Endodermal cell (in vitro differentiated cells): ENCODE measurements around the gene DOCK4. TPM values are rescaled to one million over a fixed set of nuclear protein-coding genes. Genes with fewer than 3 reads are reported as not detected.

Experiments used
- DNase-seq: peaks from one replicate; pipeline ENCODE4 v3.0.0-alpha.2; 2017
- H3K27ac ChIP-seq: 2 replicates; pipeline ENCODE4 v1.5.1; 2013; ENCODE audit warnings: mild to moderate bottlenecking, low read depth, low read length, moderate library complexity
- H3K27me3 ChIP-seq: 2 replicates; pipeline ENCODE4 v1.6.1; 2013; ENCODE audit warnings: mild to moderate bottlenecking, low read length, moderate library complexity; ENCODE audit not compliant: insufficient read depth, control insufficient read depth, poor library complexity, severe bottlenecking
- H3K36me3 ChIP-seq: 2 replicates; pipeline ENCODE4 v1.7.0; 2013; ENCODE audit warnings: mild to moderate bottlenecking, low read length, moderate library complexity; ENCODE audit not compliant: control insufficient read depth, insufficient read depth
- H3K4me1 ChIP-seq: one replicate; pipeline ENCODE4 v1.7.0; 2013; ENCODE audit warnings: low read length; ENCODE audit not compliant: control insufficient read depth, insufficient read depth
- H3K4me3 ChIP-seq: 2 replicates; pipeline ENCODE4 v1.5.1; 2013; ENCODE audit warnings: mild to moderate bottlenecking, low read length, moderate library complexity
- H3K9ac ChIP-seq: 2 replicates; pipeline ENCODE4 v1.6.1; 2013; ENCODE audit warnings: mild to moderate bottlenecking, low read length, moderate library complexity; ENCODE audit not compliant: poor library complexity, severe bottlenecking; ENCODE audit errors: extremely low read depth
- H3K9me3 ChIP-seq: 2 replicates; pipeline ENCODE4 v1.6.1; 2013; ENCODE audit warnings: mild to moderate bottlenecking, low read length, moderate library complexity; ENCODE audit not compliant: control insufficient read depth
- H3K27ac Mint-ChIP-seq: 2 replicates; pipeline ENCODE4 v1.8.0; 2020; ENCODE audit warnings: mixed read lengths
- H3K27me3 Mint-ChIP-seq: 2 replicates; pipeline ENCODE4 v1.8.0; 2021; ENCODE audit warnings: mild to moderate bottlenecking, mixed read lengths; ENCODE audit not compliant: insufficient read depth
- H3K36me3 Mint-ChIP-seq: 2 replicates; pipeline ENCODE4 v1.8.0; 2020; ENCODE audit warnings: low read depth, mixed read lengths
- H3K4me1 Mint-ChIP-seq: 2 replicates; pipeline ENCODE4 v1.8.0; 2020; ENCODE audit warnings: mixed read lengths
- H3K4me3 Mint-ChIP-seq: 2 replicates; pipeline ENCODE4 v1.8.0; 2020; ENCODE audit warnings: mild to moderate bottlenecking, moderate library complexity, mixed read lengths
- H3K9me3 Mint-ChIP-seq: 2 replicates; pipeline ENCODE4 v1.8.0; 2020; ENCODE audit warnings: mild to moderate bottlenecking, mixed read lengths
- WGBS, 2 experiments: methylation state at CpG; one replicate each; pipeline versions ENCODE4 v1.1.5 to v1.1.7; 2013; ENCODE audit warnings: missing lambda C conversion rate in 2 of 2, mixed read lengths in 1 of 2; ENCODE audit not compliant: insufficient coverage in 1 of 2, insufficient read length in 1 of 2; 5-methylcytosine and 5-hydroxymethylcytosine counted together
- total RNA-seq, 2 donors: library from RNA; stranded (reverse); fragmentation: NEBNext Ultra II Directional in 1 of 2; extraction: Animal tissue kit (Norgen Biotek cat#: 25700) in 1 of 2; gene quantifications; 2 replicates in 1 of 2; 3 replicates in 1 of 2; pipeline ENCODE4 v1.2.1, GENCODE V29; 2021
- TF ChIP-seq, protein P1 (sequence below): fragments of 200-600 bp; sonication (generic); conservative IDR thresholded peaks from 2 replicates; pipeline ENCODE4 v1.5.0; 2021; ENCODE audit warnings: antibody characterized with exemption, mild to moderate bottlenecking

The DOCK4 gene
- total RNA-seq, 2 donors from 2014 or later = 11.2 to 15.3 TPM

DNA sequence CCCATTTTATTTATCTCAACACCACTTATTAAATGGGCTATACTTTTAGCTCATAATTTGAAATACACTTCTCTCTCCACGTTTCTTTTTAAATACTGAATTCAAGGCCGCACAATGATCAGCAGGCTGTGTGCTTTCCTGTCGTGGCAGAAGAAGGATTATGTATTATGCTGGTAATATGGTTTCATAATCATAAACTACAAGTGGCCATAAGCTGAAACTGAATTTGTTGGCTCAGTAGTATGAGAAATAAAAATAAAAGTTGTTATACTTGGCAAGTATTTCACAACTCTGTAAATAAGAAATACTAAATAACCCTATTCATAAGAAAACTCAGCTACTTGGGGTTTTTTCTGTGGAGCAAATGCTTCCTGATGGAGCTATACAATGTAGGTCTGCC, 313.6 kb downstream of the DOCK4 start:
- Mint-ChIP-seq H3K27me3 (no peaks in the 10 kb centered on the region), H3K27ac (no peak overlapping the region), H3K36me3 (no peaks in the 10 kb centered on the region), H3K4me3 (no peak overlapping the region), H3K9me3 (no peaks in the 10 kb centered on the region), H3K4me1 (no peaks in the 10 kb centered on the region)
- Histone ChIP-seq H3K27ac (no peak overlapping the region), H3K4me3 (no peak overlapping the region), H3K4me1 (no peaks in the 10 kb centered on the region), H3K27me3 (no peaks in the 10 kb centered on the region), H3K9ac (no peak overlapping the region), H3K36me3 (no peaks in the 10 kb centered on the region), H3K9me3 (no peaks in the 10 kb centered on the region)
- TF ChIP-seq, protein P1, sequence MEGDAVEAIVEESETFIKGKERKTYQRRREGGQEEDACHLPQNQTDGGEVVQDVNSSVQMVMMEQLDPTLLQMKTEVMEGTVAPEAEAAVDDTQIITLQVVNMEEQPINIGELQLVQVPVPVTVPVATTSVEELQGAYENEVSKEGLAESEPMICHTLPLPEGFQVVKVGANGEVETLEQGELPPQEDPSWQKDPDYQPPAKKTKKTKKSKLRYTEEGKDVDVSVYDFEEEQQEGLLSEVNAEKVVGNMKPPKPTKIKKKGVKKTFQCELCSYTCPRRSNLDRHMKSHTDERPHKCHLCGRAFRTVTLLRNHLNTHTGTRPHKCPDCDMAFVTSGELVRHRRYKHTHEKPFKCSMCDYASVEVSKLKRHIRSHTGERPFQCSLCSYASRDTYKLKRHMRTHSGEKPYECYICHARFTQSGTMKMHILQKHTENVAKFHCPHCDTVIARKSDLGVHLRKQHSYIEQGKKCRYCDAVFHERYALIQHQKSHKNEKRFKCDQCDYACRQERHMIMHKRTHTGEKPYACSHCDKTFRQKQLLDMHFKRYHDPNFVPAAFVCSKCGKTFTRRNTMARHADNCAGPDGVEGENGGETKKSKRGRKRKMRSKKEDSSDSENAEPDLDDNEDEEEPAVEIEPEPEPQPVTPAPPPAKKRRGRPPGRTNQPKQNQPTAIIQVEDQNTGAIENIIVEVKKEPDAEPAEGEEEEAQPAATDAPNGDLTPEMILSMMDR = no peak
- 91 to 100% methylated on average over 1 to 3 of the region's 3 CpGs for WGBS, 2 experiments
- no peak for DNase-seq

DNA sequence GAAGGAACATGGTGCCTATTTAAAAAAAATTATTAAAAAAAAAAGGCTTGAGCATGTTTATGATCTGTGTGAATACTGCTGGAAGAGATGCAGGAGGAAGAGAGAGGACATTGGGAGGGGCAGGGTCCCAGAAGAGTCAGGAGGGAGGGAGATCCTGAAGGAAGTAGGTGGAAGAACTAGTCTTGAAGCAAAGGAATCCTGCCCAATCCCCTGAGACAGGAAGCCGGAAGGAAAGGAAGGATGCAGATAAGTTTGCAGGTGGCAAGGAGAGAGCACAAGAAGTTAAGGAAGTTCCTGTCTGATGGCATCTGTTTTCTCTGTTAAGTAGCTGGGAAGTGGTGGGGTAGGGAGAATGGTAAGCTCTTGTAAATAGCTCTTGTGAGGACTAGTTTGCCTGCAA, 318.5 kb downstream of the DOCK4 start:
- no peaks in the 10 kb centered on the region for H3K9me3 Mint-ChIP-seq

DNA sequence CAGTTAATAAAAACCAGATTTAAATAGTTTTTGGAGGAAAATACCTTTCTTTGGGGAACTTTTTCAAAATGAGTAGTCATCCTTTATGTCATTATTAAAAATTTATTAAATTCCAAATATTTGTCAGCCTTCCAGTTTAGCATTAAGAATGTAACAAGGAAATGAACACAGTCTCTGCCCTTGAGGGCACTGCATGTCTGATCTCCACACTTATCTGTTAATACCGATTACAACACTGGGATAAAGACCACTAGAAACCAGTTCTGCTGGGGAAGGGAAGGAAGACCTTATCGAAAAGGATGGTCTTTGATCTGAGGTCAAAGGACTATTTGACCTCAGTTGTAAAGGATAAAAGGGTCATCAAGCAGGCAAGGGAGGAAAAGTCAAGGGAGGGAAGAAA, 320.0 kb downstream of the DOCK4 start:
- no peak overlapping the region for H3K27ac Mint-ChIP-seq

More for the DNA sequence above, 318.5 kb downstream of the DOCK4 start:
- WGBS, 2 experiments = 91 to 100% methylated on average over 1 of the region's 1 CpG
- no peaks in the 10 kb centered on the region for H3K36me3 ChIP-seq
- Mint-ChIP-seq H3K27ac (no peak overlapping the region), H3K4me3 (no peak overlapping the region), H3K27me3 (no peaks in the 10 kb centered on the region), H3K4me1 (no peaks in the 10 kb centered on the region), H3K36me3 (no peaks in the 10 kb centered on the region)
- no peak overlapping the region for H3K9ac ChIP-seq
- H3K4me1 ChIP-seq = no peaks in the 10 kb centered on the region
- TF ChIP-seq, protein P1 = no peak
- H3K4me3 ChIP-seq = no peak overlapping the region
- H3K9me3 ChIP-seq = no peaks in the 10 kb centered on the region
- H3K27me3 ChIP-seq = no peaks in the 10 kb centered on the region
- no peak for DNase-seq
- no peak overlapping the region for H3K27ac ChIP-seq

More for the DNA sequence above, 320.0 kb downstream of the DOCK4 start:
- Histone ChIP-seq H3K36me3 (no peaks in the 10 kb centered on the region), H3K4me1 (no peaks in the 10 kb centered on the region), H3K9me3 (peaks cover 6% of the 10 kb centered on the region), H3K27me3 (no peaks in the 10 kb centered on the region), H3K4me3 (no peak overlapping the region), H3K9ac (no peak overlapping the region), H3K27ac (no peak overlapping the region)
- Mint-ChIP-seq H3K4me1 (no peaks in the 10 kb centered on the region), H3K4me3 (no peak overlapping the region), H3K9me3 (peaks cover 6% of the 10 kb centered on the region), H3K27me3 (no peaks in the 10 kb centered on the region), H3K36me3 (peaks cover 2% of the 10 kb centered on the region)
- TF ChIP-seq, protein P1 = no peak
- no peak for DNase-seq
- 92% methylated on average over 2 of the region's 2 CpGs; no CpG with 5 or more reads in 1 of the 2 experiments for WGBS, 2 experiments
